Measurements from ENCODE around the gene UROC1. TPM values are rescaled to one million over a fixed set of nuclear protein-coding genes. Genes with fewer than 3 reads are reported as not detected.
"Not testable (repeated sequence)": the region's sequence is repeated elsewhere in the genome, so short reads cannot be mapped to it uniquely, and the experiment has no call there.

The UROC1 gene
- total RNA-seq, 1 experiment from 2014 or later = not detected

GRCh38 chr3:126547721-126548120, 30.1 kb upstream of the UROC1 start:
- DNase-seq (ENCODE audit: low spot score) = no peak

GRCh38 chr3:126546549-126547239, 29.1 kb upstream of the UROC1 start:
- DNase-seq (ENCODE audit: low spot score) = no peak

- DNase-seq (ENCODE audit: low spot score) = no peak
Measured at GRCh38 chr3:126546013-126546412, 28.4 kb upstream of the UROC1 start.

DNA sequence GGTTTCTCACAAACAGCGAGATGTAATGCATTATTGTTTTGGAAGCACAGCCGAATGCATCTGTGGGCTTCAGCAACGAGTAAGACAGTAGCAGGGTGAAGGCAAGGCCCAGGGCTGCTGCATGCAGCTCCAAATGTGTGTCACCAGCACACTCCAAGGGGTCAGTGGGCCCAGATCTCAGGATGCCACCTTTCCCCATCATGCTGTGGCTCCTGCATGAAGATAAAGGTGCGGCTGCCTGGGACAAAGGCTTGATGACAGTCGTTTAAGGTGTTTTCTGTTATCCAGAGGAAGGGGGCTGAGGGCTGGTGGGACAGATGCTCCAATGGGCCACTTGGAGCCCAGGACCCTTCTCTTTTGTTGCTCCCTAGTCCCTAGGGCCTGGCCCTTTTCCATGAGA, 28.0 kb upstream of the UROC1 start:
- DNase-seq (ENCODE audit: low spot score) = no peak

GRCh38 chr3:126544596-126545281, 27.2 kb upstream of the UROC1 start:
- DNase-seq (ENCODE audit: low spot score) = no peak

GRCh38 chr3:126543457-126544061, 26.0 kb upstream of the UROC1 start:
- DNase-seq (ENCODE audit: low spot score) = no peak

DNA sequence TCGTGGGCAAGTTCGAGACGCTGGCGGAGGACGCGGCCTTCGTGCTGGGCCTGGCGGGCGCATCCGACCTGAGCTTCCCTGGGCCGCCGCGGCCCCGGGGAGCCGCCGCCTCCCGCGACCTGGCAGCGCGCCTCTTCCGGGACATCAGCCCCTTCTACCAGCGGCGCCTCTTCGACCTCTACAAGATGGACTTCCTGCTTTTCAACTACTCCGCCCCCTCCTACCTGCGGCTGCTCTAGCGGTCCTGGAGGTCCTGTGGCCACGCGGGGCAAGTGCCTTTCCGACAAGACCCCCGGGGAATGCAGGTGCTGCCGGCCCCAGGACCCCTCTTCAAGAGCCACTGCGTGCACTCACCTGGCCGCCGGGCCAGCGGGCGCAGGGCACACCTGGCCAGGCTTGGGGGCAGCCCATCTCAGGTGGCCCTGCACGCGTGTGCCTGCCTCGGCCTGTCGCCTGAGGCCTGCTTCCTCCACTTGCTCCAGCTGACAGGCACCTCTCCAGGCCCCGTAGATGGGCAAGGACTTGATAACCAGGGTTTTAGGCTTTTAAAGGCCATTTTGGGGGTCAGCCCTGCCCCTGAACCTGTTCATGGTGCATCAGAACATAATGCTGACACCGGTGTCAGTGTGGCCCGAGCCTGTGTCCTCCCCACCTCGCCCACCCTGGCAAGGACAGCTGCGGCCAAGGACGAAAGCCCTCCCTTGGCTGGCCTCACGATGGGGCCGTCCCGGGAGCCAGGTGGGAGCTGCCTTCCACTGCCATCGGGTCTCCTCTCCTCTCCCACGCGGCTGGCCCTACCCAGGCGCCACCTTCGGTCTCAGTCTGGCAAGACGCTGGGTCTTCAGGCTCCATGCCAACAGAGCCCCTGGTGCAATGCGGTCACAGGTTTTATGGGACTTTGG, 25.0 kb upstream of the UROC1 start:
- DNase-seq (ENCODE audit: low spot score) = no peak

DNA sequence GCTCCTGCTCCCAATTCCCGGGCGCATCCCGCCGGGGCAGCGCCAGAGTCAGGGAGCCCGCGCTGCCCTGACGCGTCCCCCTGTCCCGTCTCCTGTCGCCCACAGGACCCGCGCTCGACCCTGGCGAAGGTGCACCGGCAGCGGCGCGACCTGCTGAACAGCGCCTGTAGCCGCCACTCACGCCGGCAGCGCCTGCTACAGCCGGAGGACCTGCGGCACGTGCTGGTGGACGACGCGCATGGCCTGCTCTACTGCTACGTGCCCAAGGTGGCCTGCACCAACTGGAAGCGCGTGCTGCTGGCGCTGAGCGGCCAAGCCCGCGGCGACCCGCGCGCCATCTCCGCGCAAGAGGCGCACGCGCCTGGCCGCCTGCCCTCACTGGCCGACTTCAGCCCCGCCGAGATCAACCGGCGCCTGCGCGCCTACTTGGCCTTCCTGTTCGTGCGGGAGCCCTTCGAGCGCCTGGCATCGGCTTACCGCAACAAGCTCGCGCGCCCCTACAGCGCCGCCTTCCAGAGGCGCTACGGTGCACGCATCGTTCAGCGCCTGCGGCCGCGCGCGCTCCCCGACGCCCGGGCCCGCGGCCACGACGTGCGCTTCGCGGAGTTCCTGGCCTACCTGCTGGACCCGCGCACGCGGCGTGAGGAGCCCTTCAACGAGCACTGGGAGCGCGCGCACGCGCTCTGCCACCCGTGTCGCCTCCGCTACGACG, 24.2 kb upstream of the UROC1 start:
- DNase-seq (ENCODE audit: low spot score) = no peak

- no peak for DNase-seq (ENCODE audit: low spot score)
Measured at GRCh38 chr3:126540951-126541627, 23.5 kb upstream of the UROC1 start.

- DNase-seq (ENCODE audit: low spot score) = no peak
Measured at GRCh38 chr3:126540342-126540849, 22.8 kb upstream of the UROC1 start.

DNA sequence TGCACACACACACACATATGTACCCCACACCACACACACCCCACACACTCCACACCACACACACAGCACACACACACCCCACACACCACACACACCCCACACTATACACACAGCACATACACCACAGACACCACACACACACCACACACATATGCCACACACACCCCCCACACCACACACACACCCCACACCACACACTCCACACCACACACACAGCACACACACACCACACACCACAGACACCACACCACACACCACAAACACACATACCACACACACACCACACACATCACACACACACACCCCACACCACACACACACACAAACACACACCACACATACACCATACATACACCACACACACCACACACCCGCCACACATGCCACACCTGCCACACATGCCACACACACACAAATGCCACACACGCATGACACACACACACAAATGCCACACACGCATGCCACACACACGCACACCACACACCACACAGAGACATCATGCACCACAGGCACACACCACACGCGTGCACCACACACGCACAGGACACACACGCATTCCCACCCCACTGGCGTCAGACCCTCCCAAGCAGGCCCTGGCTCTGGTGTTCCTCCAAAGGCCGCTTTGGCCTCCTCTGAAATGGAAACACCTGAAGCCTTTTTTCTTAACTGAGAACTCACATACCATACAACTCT, 22.1 kb upstream of the UROC1 start:
- DNase-seq (ENCODE audit: low spot score) = no peak

- DNase-seq (ENCODE audit: low spot score) = no peak
Measured at GRCh38 chr3:126538966-126539365, 21.4 kb upstream of the UROC1 start.

DNA sequence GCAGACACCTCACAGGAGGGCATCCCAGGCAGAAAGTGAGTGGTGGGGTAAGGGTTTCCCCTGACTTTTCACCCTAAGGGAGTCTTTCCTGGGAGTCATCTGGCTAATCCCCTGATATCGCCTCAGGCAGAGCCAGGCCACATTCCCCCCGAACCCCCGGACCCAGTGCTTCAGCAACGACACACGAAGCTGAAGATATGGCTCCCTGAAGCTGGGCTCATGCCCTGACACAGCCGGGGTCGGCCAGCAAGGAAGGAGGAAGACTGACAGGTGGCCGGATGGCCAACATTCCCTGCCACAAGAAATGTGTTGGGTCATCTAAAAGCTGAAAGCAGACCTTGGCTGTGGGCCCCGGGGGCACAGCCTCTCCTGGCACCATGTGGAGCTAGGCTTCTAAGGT, 20.7 kb upstream of the UROC1 start:
- DNase-seq (ENCODE audit: low spot score) = no peak

DNA sequence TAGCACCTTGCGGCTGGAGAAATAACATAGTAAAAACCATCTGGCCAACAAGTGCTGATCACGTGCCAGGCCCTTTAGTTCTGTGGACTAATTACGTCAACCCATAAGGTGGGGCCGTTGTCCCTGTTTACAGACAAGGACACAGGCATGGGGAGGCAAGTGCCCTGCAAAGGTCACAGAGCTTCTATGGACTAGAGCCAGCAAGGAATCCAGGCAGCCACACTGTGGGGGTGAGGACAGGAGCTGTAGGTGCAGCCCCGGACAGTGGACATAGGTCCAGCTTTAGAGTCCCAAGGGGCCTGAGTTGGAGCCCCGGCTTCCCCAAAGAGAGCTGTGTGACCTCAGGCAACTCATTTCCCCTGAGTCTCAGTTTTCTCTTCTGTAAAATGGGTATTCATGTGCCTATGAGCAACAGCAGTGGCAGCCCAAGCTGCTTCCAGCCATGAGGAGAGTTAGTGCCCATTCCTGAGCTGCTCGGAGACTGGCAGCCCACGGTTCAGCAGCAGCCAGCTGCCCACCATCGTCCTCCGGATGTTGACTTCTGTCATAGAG, 20.2 kb upstream of the UROC1 start:
- no peak for DNase-seq (ENCODE audit: low spot score)

GRCh38 chr3:126537116-126537729, 19.6 kb upstream of the UROC1 start:
- DNase-seq (ENCODE audit: low spot score) = no peak

DNA sequence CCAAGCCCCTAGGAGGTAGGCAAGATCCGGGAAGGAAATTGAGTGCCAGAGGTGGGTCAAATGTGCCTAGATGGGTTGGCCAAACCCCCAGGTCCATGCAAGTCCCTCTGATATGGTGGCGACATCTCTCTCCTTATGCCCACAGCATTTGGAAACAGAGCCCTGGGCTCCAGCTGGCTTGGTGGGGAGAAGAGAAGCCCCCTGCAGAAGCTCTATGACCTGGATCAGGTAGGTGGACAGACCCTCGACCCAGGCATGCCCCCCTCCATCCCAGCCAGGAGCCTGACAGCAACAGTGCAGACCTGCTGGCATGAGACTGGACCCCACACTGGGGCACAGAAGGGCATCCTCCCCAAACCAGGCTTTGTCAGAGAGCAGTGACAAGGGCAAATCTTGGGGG, 18.6 kb upstream of the UROC1 start:
- DNase-seq (ENCODE audit: low spot score) = no peak

GRCh38 chr3:126535636-126536035, 18.1 kb upstream of the UROC1 start:
- DNase-seq (ENCODE audit: low spot score) = no peak

GRCh38 chr3:126534716-126535115, 17.1 kb upstream of the UROC1 start:
- DNase-seq (ENCODE audit: low spot score) = not testable (repeated sequence)

DNA sequence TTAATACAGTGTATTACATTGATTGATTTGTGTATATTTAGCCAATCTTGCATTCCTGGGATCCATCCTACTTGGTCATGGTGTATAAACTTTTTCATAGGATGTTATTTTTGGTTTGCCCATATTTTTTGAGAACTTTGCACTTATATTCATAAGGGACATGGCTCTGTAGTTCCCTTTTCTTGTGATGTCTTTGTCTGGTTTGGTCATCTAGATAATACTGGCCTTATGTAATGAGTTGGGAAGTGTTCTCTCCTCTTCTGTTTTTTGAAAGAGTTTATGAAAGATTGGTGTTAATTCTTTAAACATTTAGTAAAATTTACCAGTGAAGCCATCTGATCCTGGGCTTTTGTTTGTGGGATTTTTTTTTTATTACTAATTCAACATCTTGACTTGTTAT, 15.9 kb upstream of the UROC1 start:
- no peak for DNase-seq (ENCODE audit: low spot score)

Measured in HT-29 (cell line).